Fibroblast of mammary gland (primary cell): Measurements from ENCODE around the gene MAP4.
A peak's percentile ranks its signal among the peaks of the same experiment; 100 is the strongest.

Experiments used
- DNase-seq: peaks from one replicate; pipeline ENCODE4 v3.0.0-alpha.2; 2010; ENCODE audit warnings: low read depth
- H3K4me3 ChIP-seq: 2 replicates; pipeline ENCODE4 v1.5.1; 2011; ENCODE audit warnings: low read depth, mild to moderate bottlenecking, low read length, moderate library complexity; ENCODE audit not compliant: control insufficient read depth
- TF ChIP-seq, protein P1 (sequence below): conservative IDR thresholded peaks from 2 replicates; pipeline ENCODE4 v1.5.1; 2011; ENCODE audit warnings: low read depth, low read length, inconsistent platforms; ENCODE audit not compliant: control insufficient read depth, insufficient read depth

Gene MAP4

DNA sequence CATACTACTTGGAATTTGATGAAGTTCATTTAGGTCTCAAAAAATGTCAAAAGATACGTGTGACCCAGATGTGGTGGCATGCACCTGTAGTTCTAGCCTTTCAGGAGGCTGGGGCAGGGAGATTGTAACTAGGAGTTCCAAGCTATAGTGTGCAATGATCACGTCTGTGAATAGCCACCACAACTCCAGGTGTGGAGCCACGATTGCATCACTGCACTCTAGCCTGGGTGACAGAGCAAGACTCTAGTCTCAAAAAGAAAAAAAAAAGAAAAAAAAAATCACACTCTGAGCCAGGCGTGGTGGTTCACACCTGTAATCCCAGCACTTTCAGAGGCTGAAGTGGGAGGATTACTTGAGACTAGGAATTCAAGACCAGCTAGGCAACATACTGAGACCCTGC lies 14.2 kb downstream of the MAP4 start:
- H3K4me3 ChIP-seq = no peak overlapping the region
- no peak for DNase-seq
- TF ChIP-seq, protein P1, sequence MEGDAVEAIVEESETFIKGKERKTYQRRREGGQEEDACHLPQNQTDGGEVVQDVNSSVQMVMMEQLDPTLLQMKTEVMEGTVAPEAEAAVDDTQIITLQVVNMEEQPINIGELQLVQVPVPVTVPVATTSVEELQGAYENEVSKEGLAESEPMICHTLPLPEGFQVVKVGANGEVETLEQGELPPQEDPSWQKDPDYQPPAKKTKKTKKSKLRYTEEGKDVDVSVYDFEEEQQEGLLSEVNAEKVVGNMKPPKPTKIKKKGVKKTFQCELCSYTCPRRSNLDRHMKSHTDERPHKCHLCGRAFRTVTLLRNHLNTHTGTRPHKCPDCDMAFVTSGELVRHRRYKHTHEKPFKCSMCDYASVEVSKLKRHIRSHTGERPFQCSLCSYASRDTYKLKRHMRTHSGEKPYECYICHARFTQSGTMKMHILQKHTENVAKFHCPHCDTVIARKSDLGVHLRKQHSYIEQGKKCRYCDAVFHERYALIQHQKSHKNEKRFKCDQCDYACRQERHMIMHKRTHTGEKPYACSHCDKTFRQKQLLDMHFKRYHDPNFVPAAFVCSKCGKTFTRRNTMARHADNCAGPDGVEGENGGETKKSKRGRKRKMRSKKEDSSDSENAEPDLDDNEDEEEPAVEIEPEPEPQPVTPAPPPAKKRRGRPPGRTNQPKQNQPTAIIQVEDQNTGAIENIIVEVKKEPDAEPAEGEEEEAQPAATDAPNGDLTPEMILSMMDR = no peak

DNA sequence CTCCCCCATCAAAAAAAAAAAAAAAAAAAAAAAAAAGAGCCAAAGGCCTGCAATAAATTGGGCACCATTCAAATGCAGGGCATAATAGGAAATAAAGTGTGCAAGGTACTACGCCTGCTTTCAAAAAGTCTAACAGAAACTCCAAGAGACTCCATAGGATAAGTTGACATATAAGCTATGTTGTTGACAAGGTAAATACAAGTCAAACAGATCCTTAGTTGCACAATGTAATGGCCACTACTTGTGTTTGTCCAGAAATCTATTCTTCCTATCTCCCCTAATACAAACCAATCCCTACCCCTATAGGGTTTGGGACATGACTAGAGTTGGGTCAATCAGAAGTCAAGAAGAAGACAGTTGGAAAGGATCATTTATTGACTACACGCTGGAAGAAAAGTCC lies 16.0 kb downstream of the MAP4 start:
- no peak overlapping the region for H3K4me3 ChIP-seq
- DNase-seq = no peak
- TF ChIP-seq, protein P1 = no peak

DNA sequence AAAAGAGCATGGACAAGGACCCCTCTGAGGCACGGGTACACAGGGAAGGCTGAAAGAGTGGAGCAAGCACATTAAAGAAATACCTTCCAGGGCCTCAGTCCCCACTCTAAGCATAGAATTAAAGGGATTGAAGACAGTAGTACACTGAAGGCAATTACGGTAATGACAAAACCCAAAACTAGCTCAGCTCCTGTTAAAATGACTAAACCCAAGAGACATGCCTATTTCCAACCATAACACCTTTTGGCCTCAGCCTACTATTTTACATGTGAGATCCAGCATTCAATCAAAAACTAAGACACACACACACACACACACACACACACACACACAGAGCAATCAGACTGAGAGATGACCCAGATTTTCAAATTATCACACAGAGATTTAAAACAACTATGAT lies 19.8 kb downstream of the MAP4 start:
- DNase-seq = no peak
- TF ChIP-seq, protein P1 = no peak
- H3K4me3 ChIP-seq = no peak overlapping the region

DNA sequence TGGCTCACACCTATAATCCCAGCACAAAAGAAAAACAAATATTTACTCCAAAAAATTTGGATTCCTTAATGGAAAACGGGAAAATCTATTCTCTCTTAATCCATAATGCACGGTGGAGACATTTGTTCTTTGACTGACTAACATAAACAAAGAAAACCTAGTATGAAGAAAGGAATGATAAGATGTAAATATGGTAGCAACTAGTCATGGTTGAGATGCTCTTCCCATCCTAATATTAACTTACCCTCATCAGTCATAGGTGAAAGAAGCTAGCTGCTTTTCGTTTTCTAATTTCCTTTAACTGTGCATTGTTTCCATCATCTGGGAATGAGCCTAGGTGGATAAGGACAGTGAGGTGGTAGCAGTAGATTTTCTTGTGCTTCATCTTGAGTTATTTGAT lies 22.0 kb downstream of the MAP4 start:
- TF ChIP-seq, protein P1 = no peak
- no peak overlapping the region for H3K4me3 ChIP-seq
- no peak for DNase-seq

DNA sequence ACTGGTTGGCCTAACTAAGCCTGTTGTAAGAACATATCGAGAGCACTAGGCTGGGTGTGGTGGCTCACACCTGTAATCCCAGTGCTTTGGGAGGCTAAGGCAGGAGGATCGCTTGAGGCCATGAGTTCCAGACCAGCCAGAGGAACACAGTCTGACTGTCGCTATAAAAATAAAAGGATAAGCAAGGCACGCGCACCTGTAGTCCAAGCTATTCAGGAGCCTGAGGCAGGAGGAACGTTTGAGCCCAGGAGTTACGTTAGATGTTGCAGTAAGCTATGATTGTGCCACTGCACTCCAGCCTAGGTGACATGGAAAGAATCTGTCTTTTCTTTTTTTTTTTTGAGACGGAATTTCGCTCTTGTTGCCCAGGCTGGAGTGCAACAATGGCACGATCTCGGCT lies 24.9 kb downstream of the MAP4 start:
- no peak for DNase-seq
- TF ChIP-seq, protein P1 = no peak
- no peak overlapping the region for H3K4me3 ChIP-seq

DNA sequence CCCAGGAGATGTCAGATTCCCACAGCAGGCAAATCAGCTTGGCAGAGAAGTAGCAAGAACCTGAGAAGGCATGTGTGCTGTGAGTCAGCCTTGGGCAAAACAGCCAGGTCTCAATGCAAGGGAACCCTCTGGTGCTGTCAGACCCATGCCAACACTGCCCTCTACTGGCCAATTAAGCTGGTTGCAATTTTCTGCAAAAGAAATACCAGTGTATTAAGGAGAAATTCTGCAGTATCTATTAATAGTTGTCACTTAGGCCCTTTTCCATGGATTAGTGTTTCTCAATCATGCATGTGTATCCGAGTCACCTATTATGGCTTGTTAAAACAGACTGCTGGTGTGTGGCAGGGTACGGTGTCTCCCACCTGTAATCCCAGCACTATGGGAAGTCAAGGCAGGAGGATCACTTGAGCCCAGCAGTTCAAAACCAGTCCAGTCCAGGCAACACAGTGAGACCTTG lies 26.2 kb downstream of the MAP4 start:
- TF ChIP-seq, protein P1 = peak; percentile 96
- DNase-seq = peak; percentile 96
- H3K4me3 ChIP-seq = no peak overlapping the region

DNA sequence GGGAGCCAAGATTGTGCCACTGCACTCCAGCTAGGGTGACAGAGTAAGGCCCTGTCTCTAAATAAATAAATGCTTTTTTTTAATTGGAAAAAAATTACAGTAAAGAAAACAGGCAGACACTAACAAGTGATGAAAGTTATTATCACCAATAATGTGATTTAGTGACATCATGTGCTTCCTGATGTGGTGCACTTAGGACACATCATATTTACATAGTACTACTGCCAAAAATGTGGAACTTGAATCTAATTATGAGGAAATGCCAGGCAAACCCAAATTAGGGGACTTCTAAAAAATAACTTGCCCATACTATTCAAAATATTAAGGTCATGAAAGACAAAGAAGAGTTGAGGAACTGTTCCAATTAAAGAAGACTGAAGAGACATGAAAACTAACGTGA lies 30.8 kb downstream of the MAP4 start:
- TF ChIP-seq, protein P1 = no peak
- peak; percentile 37 for DNase-seq
- H3K4me3 ChIP-seq = no peak overlapping the region
